IPS DF 19.7 (cell line): ENCODE results near the gene DEFB123.
"Not testable (repeated sequence)": the region's sequence is repeated elsewhere in the genome, so short reads cannot be mapped to it uniquely, and the experiment has no call there.

ENCODE experiments used
- DNase-seq: peaks from one replicate; pipeline ENCODE4 v3.0.0-alpha.2; 2013; ENCODE audit warnings: low read depth, low spot score

The DEFB123 gene, protein sequence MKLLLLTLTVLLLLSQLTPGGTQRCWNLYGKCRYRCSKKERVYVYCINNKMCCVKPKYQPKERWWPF

DNA sequence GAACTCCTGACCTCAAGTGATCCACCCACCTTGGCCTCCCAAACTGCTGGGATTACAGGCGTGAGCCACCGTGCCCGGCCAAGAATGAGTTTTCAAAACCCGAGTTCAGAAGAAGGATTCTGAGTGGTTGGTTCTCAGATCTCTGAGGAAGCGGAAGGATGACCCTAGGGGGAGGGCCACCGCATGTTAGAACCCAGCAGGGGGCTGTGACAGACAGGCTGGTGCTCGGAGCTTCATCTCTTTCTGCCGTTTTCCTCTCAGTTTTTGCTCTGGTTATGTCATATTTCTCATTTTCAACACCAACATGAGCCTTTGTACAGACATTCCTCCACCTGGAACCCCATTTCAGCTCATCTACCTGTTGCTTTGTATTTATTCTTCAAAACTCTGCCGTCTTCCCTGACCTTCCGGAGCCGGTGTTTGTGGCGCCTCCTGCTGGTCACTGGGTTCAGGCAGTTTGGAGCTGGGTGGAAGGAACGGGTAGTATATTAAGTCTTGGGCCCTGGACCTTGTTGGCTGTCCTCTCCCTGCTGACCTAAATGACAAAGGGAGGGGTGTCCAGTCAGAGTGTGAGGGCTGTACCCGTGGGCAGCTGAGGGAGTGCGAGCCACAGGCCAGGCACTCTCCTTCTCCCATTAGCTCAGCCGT, at the start of gene DEFB123:
Gene DEFB123 (plus strand): TSS at position 621 of the 648 bp plus-strand sequence. CDS start 67 bp downstream, outside the sequence.
- no peak for DNase-seq

DNA sequence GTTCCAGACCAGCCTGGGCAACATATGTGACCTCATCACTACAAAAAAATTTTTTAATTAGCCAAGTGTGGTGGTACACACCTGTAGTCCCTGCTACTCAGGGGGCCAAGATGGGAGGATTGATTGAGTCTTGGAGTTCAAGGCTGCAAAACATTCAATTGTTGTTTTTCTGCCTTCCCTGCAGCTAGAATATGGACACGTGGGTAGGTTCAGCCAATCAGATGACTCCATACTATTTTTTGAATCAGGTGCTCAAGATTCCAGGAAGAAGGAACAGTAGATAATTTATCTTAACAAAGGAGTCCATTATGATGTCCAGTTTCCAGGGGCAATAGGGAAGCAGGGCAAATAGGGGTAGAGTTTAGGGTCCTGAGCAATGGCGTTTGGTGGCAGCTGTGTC, 47.6 kb upstream of the DEFB123 start:
- DNase-seq, result no peak

DNA sequence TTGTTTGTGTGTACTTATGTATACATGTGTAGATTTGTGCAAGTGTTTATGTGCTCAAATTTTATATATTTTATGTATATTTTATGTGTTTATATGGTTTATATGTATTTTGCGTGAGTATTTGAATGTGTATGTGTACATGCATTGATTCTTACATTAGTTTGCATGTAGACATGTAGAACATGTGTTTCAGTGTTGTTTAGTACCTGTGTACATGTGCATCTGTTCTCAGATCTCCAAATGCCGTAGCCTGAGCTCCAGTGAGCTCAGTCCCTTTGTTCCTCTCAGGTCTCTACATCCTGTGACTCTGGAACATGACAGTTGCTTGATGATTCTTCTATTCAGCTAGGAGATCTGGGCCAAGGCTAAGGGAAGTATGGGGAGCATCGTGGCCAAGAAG, 45.5 kb upstream of the DEFB123 start:
- DNase-seq, result no peak

DNA sequence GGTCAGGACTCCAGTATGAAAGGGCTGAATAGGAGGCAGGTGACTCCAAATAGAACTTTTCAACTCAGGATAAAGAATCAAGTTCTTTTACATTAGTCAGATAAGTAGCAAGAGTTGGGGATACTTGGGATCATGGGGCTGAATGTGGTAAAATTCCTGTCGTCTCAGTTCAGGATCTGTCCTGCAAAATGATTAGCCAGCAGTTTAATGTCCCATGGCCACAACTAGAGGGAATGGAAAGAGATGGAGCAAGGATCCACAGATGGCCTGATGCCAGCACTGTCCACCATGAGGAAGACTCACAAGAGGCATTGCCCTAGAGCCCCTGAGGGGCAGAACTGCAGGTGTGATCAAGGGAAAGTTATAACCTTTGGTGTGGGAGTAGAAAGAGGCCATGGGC, 36.5 kb upstream of the DEFB123 start:
- no peak for DNase-seq

DNA sequence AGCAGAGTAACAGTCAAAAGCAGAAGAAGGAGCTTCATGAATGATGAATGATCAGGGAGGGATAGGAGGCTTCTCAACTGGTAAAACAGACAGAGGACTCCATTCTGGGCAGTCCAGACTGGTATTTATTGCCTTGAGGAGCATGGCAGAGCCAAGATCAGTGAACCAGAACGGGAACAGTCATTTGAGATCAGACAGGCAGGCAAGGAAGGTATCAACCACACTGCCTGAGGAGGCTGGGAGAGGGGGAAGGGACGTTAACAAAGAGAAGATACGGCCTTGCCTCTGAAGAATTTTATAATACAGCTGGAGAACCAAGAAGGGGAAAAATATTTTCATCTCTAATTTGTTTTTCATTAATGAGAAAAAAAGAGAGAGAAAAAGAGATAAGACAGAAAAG, 34.3 kb upstream of the DEFB123 start, which contains the start of gene DEFB121:
Gene DEFB121 (minus strand): TSS at position 101 of the 400 bp plus-strand sequence. CDS start 63 bp downstream, at position 38.
- no peak for DNase-seq

DNA sequence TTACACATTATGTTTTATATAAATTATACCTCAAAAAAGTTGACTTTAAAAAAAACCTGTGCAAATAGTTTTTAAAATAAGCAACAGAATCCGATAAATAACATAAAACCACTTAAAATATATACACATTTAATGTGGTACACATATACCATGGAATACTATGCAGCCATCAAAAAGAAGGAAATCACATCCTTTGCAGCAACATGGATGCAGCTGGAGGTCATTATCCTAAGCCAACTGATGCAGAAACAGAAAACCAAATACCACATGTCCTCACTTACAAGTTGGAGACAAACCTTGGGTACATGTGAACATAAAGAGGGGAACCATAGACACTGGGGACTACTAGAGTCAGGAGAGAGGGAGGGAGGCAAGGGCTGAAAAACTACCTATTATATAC, 30.4 kb upstream of the DEFB123 start:
- DNase-seq, result no peak

DNA sequence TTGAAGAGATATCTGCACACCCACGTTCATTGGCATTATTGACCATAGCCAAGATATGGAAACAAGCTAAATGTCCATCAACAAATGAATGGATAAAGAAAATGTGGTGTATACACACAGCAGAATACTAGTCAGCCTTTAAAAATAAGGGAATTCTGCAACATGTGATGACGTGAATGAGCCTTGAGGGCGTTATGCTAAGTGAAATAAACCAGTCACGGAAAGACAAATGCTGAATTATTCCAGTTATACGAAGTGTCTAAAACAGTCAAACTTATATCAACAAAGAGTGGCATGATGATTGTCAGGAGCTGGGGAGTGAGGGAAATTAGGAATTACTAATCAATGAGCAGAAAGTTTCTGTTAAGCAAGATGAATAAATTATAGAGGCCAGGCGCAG, 26.1 kb upstream of the DEFB123 start:
- no peak for DNase-seq

DNA sequence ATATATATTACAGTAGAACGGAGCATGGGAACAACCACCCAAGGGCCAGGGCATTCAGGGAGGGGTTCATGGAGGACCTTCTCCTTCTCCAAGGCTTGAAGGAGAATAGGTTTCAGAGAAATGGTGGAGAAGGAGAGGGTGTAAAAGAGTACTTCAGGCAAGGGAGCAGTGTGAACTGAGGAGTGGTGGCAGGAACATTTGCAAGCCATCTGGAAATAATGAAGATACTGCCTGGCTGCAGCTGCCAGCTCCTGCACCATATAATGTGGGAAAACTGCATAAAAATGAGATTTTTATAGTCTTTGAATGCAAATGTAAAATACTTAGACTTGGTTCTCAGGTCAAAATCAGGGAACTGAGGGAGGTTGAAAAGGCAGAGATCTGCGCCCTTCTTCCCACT, 24.8 kb upstream of the DEFB123 start:
- DNase-seq, result no peak

DNA sequence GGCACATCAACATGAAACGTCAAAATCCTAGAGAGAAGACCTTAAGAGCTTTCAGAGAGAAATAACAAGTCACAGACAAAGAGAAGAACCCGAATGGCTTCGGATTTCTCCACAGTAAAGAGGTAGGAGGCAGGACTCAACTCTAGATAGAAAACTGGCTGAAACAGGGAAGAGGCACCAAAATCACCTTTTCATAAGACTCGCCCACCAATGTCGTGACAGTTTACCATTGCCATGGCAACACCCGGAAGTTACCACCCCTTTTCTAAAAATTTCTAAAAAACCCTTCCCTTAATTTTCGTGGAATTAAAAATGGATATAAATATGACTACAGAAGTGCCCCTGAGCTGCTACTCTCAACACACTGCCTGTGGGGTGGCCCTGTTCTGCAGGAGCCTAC, 22.1 kb upstream of the DEFB123 start:
- no peak for DNase-seq

DNA sequence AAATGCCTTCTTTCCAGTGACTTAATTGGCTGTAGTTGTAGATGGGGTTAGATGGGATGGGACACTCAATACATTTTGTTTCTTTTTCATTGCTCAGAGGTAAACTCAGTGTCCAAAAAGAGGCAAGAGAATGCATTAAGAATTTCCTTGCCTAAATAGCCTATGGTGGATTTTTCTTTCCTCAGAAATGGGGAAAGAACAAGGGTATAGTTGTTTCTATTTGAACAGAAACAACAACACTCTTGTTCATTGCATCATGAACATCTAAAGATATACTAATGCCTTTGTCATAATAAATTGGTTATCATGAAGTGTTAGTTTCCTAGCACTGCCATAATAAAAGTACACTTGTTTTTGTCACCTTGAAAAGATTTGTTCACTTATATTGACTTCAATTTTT, 14.6 kb upstream of the DEFB123 start:
- no peak for DNase-seq

DNA sequence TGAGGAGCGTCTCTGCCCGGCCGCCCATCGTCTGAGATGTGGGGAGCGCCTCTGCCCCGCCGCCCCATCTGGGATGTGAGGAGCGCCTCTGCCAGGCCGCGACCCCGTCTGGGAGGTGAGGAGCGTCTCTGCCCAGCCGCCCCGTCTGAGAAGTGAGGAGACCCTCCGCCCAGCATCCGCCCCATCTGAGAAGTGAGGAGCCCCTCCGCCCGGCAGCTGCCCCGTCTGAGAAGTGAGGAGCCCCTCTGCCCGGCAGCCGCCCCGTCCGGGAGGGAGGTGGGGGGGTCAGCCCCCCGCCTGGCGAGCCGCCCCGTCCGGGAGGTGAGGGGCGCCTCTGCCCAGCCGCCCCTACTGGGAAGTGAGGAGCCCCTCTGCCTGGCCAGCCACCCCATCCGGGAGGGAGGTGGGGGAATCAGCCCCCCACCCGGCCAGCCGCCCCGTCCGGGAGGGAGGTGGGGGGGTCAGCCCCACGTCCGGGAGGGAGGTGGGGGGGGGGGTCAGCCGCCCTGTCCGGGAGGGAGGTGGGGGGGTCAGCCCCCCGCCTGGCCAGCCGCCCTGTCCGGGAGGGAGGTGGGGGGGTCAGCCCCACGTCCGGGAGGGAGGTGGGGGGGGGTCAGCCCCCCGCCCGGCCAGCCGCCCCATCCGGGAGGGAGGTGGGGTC, 13.4 kb upstream of the DEFB123 start:
- DNase-seq, result not testable (repeated sequence)

DNA sequence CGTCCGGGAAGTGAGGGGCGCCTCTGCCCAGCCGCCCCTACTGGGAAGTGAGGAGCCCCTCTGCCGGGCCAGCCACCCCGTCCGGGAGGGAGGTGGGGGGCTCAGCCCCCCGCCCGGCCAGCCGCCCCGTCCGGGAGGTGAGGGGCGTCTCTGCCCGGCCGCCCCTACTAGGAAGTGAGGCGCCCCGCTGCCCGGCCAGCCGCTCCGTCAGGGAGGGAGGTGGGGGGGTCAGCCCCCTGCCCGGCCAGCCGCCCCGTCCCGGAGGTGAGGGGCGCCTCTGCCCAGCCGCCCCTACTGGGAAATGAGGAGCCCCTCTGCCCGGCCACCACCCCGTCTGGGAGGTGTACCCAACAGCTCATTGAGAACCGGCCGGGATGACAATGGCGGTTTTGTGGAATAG, 12.9 kb upstream of the DEFB123 start:
- DNase-seq, result not testable (repeated sequence)

DNA sequence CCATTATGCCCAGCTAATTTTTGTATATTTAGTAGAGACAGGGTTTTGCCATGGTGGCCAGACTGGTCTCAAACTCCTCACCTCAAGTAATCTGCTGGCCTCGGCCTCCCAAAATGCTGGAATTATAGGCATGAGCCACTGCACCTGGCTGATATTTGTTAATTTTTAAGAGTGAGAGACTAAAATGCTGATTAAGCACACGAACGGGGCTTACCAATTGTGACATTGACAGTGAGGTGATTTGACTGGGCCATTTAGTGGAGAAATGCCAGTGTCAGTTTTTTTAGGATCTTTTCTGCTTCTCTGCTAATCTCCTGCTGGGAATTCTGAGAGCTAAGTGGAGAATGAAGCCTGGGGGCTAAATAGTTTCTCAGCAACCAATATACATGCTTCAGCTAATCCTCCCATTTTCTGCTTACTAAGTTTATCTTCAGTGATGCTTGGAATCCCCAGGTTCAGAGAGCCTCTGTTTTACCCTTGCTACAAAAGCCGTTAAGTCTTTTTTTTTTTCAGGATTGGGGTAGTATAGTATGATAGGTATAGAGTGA, 9.8 kb upstream of the DEFB123 start:
- DNase-seq, result no peak

DNA sequence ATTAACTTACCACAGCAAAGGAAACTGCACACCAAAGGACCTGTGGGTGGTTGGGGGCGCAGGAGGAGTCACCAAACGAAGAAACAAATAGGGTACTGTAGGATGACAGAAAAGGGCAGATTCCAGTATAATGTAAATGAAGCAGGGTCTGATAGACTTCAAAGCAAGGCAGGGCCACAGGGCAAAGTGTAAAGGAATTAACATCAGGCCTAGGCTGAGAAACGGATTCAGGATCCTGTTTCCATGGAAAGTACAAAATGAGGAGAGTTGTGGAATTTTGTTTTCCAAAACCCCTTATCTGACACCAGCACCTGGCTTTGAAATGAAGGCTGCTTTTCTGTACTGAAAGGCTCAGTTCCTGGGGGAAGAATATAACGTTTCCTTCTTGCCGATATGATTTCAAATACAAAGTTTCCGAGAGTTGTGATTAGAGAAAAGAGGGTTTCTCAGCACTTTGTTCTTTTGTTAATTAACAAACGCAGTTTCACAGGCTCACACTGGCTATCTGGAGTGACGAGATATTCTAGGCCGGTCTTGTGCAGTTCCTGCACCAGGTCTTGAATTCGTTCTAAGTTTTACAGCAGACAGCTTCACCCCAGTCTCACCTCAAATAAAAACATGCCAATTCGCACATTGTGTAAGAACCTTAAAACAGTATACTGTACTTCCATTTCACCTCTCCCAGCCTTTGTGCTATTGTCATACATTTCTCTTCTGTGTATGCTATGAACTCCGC, 5.8 kb downstream of the DEFB123 start:
- DNase-seq, result no peak

DNA sequence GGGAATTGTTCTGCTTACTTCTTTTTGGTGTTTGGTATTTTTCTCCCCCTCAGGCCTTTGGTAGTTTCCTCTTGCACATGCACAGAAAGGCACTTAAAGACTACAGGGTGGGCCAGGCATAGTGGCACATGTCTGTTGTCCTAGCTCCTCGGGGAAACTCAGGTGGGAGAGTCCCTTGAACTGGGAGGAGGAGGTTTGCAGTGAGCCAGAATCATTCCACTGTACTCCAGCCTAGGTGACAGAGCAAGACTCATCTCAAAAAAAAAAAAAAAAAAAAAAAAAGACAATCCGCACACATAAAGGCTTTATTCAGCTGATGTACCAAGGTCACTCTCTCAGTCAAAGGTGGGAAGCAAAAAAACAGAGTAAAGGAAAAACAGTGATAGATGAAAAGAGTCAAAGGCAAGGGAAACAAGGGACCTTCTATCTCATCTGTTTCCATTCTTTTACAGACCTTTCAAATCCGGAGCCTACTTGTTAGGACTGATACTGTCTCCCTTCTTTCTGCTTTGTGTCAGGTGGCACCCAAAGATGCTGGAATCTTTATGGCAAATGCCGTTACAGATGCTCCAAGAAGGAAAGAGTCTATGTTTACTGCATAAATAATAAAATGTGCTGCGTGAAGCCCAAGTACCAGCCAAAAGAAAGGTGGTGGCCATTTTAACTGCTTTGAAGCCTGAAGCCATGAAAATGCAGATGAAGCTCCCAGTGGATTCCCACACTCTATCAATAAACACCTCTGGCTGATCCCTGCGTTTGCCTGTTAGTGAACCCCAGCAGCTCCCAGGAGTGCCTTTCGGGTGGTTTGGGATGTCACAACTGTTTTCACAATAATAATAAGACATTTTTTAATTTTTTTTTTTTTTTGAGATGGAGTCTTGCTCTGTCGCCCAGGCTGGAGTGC, 9.3 kb downstream of the DEFB123 start:
- DNase-seq, result no peak

DNA sequence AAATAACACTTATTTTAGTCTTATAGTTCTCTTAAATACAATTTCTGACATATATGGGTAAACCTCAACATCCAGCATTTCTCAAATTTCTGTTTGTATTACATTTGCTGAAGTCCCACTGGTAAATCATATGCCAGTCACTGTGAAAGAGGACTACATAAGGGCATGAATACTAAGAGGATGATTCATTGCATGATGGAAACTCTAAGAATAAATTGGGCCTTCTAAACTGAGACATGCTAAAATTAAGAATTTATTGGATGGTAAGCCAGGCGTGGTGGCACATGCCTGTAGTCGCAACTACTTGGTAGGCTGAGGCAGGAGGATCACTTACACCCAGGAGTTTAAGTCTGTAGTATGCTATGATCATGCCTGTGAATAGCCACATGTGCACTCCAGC, 12.1 kb downstream of the DEFB123 start:
- no peak for DNase-seq

DNA sequence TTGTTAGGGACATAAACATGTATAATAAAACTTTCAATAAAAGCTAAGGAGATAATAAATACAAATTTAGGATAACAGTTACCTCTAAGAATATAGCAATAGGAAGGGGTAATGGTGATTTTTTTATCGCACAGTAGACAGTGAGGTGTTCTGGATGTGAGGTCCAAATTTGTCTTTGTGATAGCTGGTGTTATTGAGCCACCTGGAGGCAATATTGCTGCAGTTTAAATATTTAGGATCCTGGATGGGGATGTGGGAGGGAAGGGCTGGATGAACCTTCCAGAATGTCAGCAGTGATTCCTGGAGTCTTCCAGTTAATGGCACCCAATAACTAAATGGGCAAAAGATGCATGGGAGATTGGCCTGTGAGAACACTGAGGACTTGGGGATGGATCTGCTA, 13.9 kb downstream of the DEFB123 start:
- no peak for DNase-seq

DNA sequence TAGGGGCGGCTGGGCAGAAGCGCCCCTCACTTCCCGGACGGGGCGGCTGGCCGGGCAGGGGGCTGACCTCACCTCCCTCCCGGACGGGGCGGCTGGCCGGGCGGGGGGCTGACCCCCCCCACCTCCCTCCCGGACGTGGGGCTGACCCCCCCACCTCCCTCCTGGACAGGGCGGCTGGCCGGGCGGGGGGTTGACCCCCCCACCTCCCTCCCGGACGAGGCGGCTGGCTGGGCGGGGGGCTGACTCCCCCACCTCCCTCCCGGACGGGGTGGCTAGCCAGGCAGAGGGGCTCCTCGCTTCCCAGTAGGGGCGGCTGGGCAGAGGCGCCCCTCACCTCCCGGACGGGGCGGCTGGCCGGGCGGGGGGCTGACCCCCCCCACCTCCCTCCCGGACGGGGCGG, 30.5 kb downstream of the DEFB123 start:
- not testable (repeated sequence) for DNase-seq

DNA sequence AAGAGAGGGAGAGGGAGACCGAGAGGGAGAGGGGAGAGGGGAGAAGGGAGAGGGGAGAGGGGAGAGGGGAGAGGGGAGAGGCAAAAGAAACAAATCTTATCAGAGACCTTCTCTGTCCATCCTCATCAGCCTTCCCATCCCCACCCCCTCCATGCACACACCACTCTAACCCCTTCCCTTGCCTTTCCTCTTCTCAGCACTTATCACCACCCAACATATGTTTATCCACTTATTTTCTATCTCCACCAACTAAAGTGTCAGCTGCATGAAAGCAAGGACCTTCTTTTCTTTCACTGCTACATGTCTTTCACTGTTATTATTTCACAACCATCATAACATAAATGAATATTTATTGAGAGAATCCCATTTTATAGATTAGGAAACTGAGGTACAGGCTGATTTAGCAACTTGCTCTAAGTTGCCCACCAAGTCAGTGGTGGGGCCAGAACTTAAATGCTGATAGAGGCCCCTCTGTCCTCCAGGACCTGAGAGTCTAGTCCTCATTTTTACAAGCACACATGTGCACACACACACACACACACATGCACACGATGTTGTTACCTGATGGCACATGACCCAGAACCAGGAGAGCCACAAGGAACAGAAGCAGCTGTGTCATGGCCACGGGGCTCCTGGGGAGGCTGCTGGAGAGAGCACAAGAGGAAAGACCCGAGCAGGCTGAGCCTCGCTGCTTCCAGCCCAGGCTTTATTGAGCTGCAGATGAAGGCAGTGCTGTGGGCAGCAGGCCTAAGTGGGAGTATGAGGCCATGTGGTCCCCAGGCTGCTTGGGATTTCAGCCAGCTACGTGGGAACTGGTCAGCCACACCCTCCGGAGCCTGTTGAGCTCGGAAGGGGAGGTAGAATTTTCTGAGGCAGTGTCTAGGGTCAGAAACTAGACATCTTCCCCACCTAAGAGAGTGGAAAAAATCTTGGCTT, 32.2 kb downstream of the DEFB123 start:
- DNase-seq, result no peak
